PC-3 (cell line): ENCODE results near the gene TM9SF3. TPM values are rescaled to one million over a fixed set of nuclear protein-coding genes. Genes with fewer than 3 reads are reported as not detected.

Source experiments
- ATAC-seq: fragments of 200-7000 bp; cut with Tn5 transposase; 2 replicates; pipeline ENCODE4 v1.9.1; 2020; ENCODE audit warnings: mild to moderate bottlenecking, moderate library complexity
- BruUV-seq: library from RNA; stranded (reverse); fragments of 400-500 nt; replicated peaks from 2 replicates; lab custom pipeline; 2021; lab: Mats Ljungman, UMichigan
- CTCF ChIA-PET: fragments of 300-600 bp; sonication (Branson Sonifier 250); formaldehyde crosslinking; loops from one replicate; lab custom pipeline; 2022; ENCODE audit warnings: antibody characterized with exemption; lab: Charles Lee
- POLR2A ChIA-PET: fragments of 300-600 bp; sonication (Branson Sonifier 250); formaldehyde crosslinking; loops from one replicate; lab custom pipeline; 2022; ENCODE audit warnings: antibody characterized with exemption; ENCODE audit not compliant: unreplicated experiment; lab: Charles Lee
- DNase-seq: peaks from one replicate; pipeline ENCODE4 v3.0.0-alpha.2; 2015
- H2AFZ ChIP-seq: fragments of 300-600 bp; sonication (generic); 2 replicates; pipeline ENCODE4 v1.6.0; 2016; ENCODE audit warnings: antibody characterized with exemption, low read length
- H3F3A ChIP-seq: fragments of 300-600 bp; sonication (generic); one replicate; pipeline ENCODE4 v1.6.0; 2017; ENCODE audit warnings: antibody characterized with exemption, low read length, control low read depth, mild to moderate bottlenecking; ENCODE audit not compliant: unreplicated experiment
- H3K27ac ChIP-seq: fragments of 300-600 bp; sonication (generic); 2 replicates; pipeline ENCODE4 v1.5.1; 2016; ENCODE audit warnings: mild to moderate bottlenecking, low read length
- H3K27me3 ChIP-seq: fragments of 300-600 bp; sonication (generic); 2 replicates; pipeline ENCODE4 v1.6.1; 2016; ENCODE audit warnings: low read length, mixed read lengths
- H3K36me3 ChIP-seq: fragments of 300-600 bp; sonication (generic); 2 replicates; pipeline ENCODE4 v1.6.1; 2016; ENCODE audit warnings: low read depth, mixed run types, low read length, mixed read lengths
- H3K4me1 ChIP-seq: fragments of 300-600 bp; sonication (generic); 2 replicates; pipeline ENCODE4 v1.5.1; 2016; ENCODE audit warnings: low read length; ENCODE audit not compliant: insufficient read depth
- H3K4me2 ChIP-seq: fragments of 300-600 bp; sonication (generic); 2 replicates; pipeline ENCODE4 v1.6.0; 2016; ENCODE audit warnings: low read length
- H3K4me3 ChIP-seq: fragments of 300-600 bp; sonication (generic); 2 replicates; pipeline ENCODE4 v1.5.1; 2016; ENCODE audit warnings: mild to moderate bottlenecking, low read length, mixed read lengths
- H3K79me2 ChIP-seq: fragments of 300-600 bp; sonication (generic); 2 replicates; pipeline ENCODE4 v1.6.1; 2017; ENCODE audit warnings: low read length, mixed read lengths
- H3K9ac ChIP-seq: fragments of 300-600 bp; sonication (generic); 2 replicates; pipeline ENCODE4 v1.6.0; 2016; ENCODE audit warnings: mild to moderate bottlenecking, low read length
- H3K9me2 ChIP-seq: fragments of 300-600 bp; sonication (generic); replicated peaks from 2 replicates; pipeline ENCODE4 v1.6.1; 2016; ENCODE audit warnings: mixed run types, low read length, mixed read lengths
- H3K9me3 ChIP-seq: fragments of 300-600 bp; sonication (generic); 2 replicates; pipeline ENCODE4 v1.6.1; 2016; ENCODE audit warnings: low read length, mixed read lengths
- H4K20me1 ChIP-seq: fragments of 300-600 bp; sonication (generic); 2 replicates; pipeline ENCODE4 v1.6.1; 2016; ENCODE audit warnings: low read length, mixed read lengths
- CTCF ChIP-seq: fragments of 300-600 bp; sonication (generic); conservative IDR thresholded peaks from 2 replicates; pipeline ENCODE4 v1.5.1; 2017; ENCODE audit warnings: antibody characterized with exemption, low read depth, mild to moderate bottlenecking, low read length
- EZH2 ChIP-seq: fragments of 300-600 bp; sonication (generic); IDR thresholded peaks from one replicate; pipeline ENCODE4 v1.6.1; 2017; ENCODE audit warnings: antibody characterized with exemption, mild to moderate bottlenecking, low read length; ENCODE audit not compliant: unreplicated experiment
- EZH2phosphoT487 ChIP-seq: fragments of 300-600 bp; sonication (generic); IDR thresholded peaks from 2 replicates; pipeline ENCODE4 v1.6.1; 2018; ENCODE audit warnings: mild to moderate bottlenecking, antibody characterized with exemption, low read length, borderline replicate concordance
- intact Hi-C: fragments of 100-400 bp; cut with micrococcal nuclease; formaldehyde crosslinking; loops from 2 replicates; pipeline ENCODE4 v1.9.0; 2023
- total RNA-seq: library from RNA; depleted of rRNA; stranded (reverse); fragments of >200 nt; gene quantifications from 2 replicates; pipeline ENCODE4 v1.2.3, GENCODE V29; 2014

Gene TM9SF3
- total RNA-seq, 1 experiment from 2014 or later, result 39.2 TPM

- Histone ChIP-seq H2AFZ (no peak overlapping the region), H3K27me3 (peaks cover 18% of the 10 kb centered on the region), H3K4me2 (no peak overlapping the region), H3K4me1 (peaks cover 12% of the 10 kb centered on the region), H3K9me3 (no peaks in the 10 kb centered on the region), H3F3A (no peaks in the 10 kb centered on the region), H3K4me3 (no peak overlapping the region), H3K9me2 (no peaks in the 10 kb centered on the region), H3K27ac (no peak overlapping the region), H3K9ac (no peak overlapping the region), H4K20me1 (no peaks in the 10 kb centered on the region), H3K79me2 (no peaks in the 10 kb centered on the region), H3K36me3 (no peaks in the 10 kb centered on the region)
- ChIA-PET CTCF (no interaction called here), POLR2A (no interaction called here)
- no peak for DNase-seq
- TF ChIP-seq EZH2phosphoT487 (no peak), EZH2 (no peak), CTCF (no peak)
- intact Hi-C loops, result no loop called here
- BruUV-seq, result no TSS peak
- no peak for ATAC-seq
Observed at GRCh38 chr10:96509017-96509641, 77.7 kb downstream of the TM9SF3 start.

- Histone ChIP-seq H3K9ac (no peak overlapping the region), H4K20me1 (no peaks in the 10 kb centered on the region), H3K4me1 (peaks cover 5% of the 10 kb centered on the region; the same call in 1 of the 2 replicates), H3K9me2 (no peaks in the 10 kb centered on the region), H3F3A (no peaks in the 10 kb centered on the region), H3K4me2 (no peak overlapping the region), H3K27me3 (peaks cover 3% of the 10 kb centered on the region; the same call in 1 of the 2 replicates), H3K4me3 (no peak overlapping the region), H3K36me3 (no peaks in the 10 kb centered on the region), H2AFZ (no peak overlapping the region), H3K79me2 (no peaks in the 10 kb centered on the region), H3K27ac (no peak overlapping the region), H3K9me3 (no peaks in the 10 kb centered on the region)
- intact Hi-C loops, result no loop called here
- ChIA-PET POLR2A (no interaction called here), CTCF (no interaction called here)
- BruUV-seq, result no TSS peak
- ATAC-seq (no peak), DNase-seq (no peak)
- TF ChIP-seq EZH2phosphoT487 (no peak), CTCF (no peak), EZH2 (no peak)
Observed at GRCh38 chr10:96507044-96507443, 79.8 kb downstream of the TM9SF3 start.
